ENCODE results near the gene C10orf53. TPM values are rescaled to one million over a fixed set of nuclear protein-coding genes. Genes with fewer than 3 reads are reported as not detected.

Gene C10orf53
- total and polyA plus RNA-seq, 2 of the 8 experiments (the other 6 are each of a cell fraction or from before 2014, with no cell fraction given) = not detected

- TF ChIP-seq ASH2L (IDR thresholded peaks at IDR 0.05; ENCODE audit: low read length) = no peak
- TF ChIP-seq POLR2A (IDR thresholded peaks at IDR 0.05; ENCODE audit: control extremely low read depth in 1 of 2, low read depth in 2 of 2, low read length in 2 of 2) = no peak
Measured at GRCh38 chr10:49649936-49650723, 29.3 kb upstream of the C10orf53 start (continued).
